Caco-2 (cell line): Measurements from ENCODE around the gene RPL22. TPM values are rescaled to one million over a fixed set of nuclear protein-coding genes. Genes with fewer than 3 reads are reported as not detected.

Source experiments
- Bru-seq: library from RNA; stranded (reverse); fragments of 400-500 nt; gene quantifications from one replicate; lab custom pipeline; 2021; lab: Mats Ljungman, UMichigan
- BruChase-seq, 2 experiments: library from RNA; stranded (reverse); fragments of 400-500 nt; gene quantifications; one replicate each; lab custom pipeline; 2021; lab: Mats Ljungman, UMichigan
- BruUV-seq: library from RNA; stranded (reverse); fragments of 400-500 nt; replicated peaks from 2 replicates; lab custom pipeline; 2021; lab: Mats Ljungman, UMichigan
- CTCF ChIA-PET: fragments of 300-600 bp; sonication (Branson Sonifier 250); formaldehyde crosslinking; loops from one replicate; lab custom pipeline; 2022; ENCODE audit warnings: antibody characterized with exemption; lab: Charles Lee
- POLR2A ChIA-PET: fragments of 300-600 bp; sonication (Branson Sonifier 250); formaldehyde crosslinking; loops from one replicate; lab custom pipeline; 2022; ENCODE audit warnings: antibody characterized with exemption; lab: Charles Lee
- DNase-seq, 2 experiments: peaks; one replicate each; pipeline versions ENCODE4 v3.0.0 to v3.0.0-alpha.2; 2020 to 2022
- H3K27me3 ChIP-seq: replicated peaks from 2 replicates; pipeline ENCODE4 v1.6.0; 2011; ENCODE audit warnings: low read length; ENCODE audit not compliant: control insufficient read depth, insufficient read depth
- H3K36me3 ChIP-seq: 2 replicates; pipeline ENCODE4 v1.5.1; 2011; ENCODE audit warnings: low read length; ENCODE audit not compliant: control insufficient read depth, insufficient read depth
- H3K4me1 ChIP-seq: fragments of 250-450 bp; sonication (Bioruptor Pico); 2 replicates; pipeline ENCODE4 v1.5.1; 2020; ENCODE audit warnings: mild to moderate bottlenecking
- H3K4me3 ChIP-seq: 2 replicates; pipeline ENCODE4 v1.5.1; 2011; ENCODE audit warnings: low read depth, mild to moderate bottlenecking, control low read depth, low read length
- H3K9me3 ChIP-seq: fragments of 250-450 bp; sonication (Bioruptor Pico); 2 replicates; pipeline ENCODE4 v1.5.1; 2020; ENCODE audit warnings: mild to moderate bottlenecking, moderate library complexity
- H3K27ac Mint-ChIP-seq: one replicate; pipeline ENCODE4 v1.8.0; 2022; ENCODE audit warnings: mixed read lengths; ENCODE audit not compliant: unreplicated experiment
- H3K27me3 Mint-ChIP-seq: one replicate; pipeline ENCODE4 v1.8.0; 2022; ENCODE audit warnings: mixed read lengths; ENCODE audit not compliant: insufficient read depth, unreplicated experiment
- H3K36me3 Mint-ChIP-seq: one replicate; pipeline ENCODE4 v1.8.0; 2022; ENCODE audit warnings: mild to moderate bottlenecking, mixed read lengths; ENCODE audit not compliant: insufficient read depth, unreplicated experiment
- H3K4me1 Mint-ChIP-seq: one replicate; pipeline ENCODE4 v1.8.0; 2022; ENCODE audit warnings: low read depth, mixed read lengths; ENCODE audit not compliant: unreplicated experiment
- H3K4me3 Mint-ChIP-seq: one replicate; pipeline ENCODE4 v1.8.0; 2022; ENCODE audit warnings: mild to moderate bottlenecking, moderate library complexity, mixed read lengths; ENCODE audit not compliant: unreplicated experiment
- H3K9me3 Mint-ChIP-seq: one replicate; pipeline ENCODE4 v1.8.0; 2022; ENCODE audit warnings: mixed read lengths; ENCODE audit not compliant: unreplicated experiment
- CTCF ChIP-seq, 2 experiments: fragments of 200-600 bp in 1 of 2; IDR thresholded peaks; 1 replicate in 1 of 2; 2 replicates in 1 of 2; pipeline versions ENCODE4 v1.5.1 to v1.8.0; 2011 to 2022; ENCODE audit warnings: antibody characterized with exemption in 1 of 2, control low read depth in 1 of 2, inconsistent platforms in 1 of 2, low read depth in 1 of 2, low read length in 1 of 2, mild to moderate bottlenecking in 1 of 2, moderate library complexity in 1 of 2; ENCODE audit not compliant: insufficient read depth in 1 of 2, severe bottlenecking in 1 of 2, unreplicated experiment in 1 of 2
- intact Hi-C: fragments of 100-400 bp; cut with micrococcal nuclease; formaldehyde crosslinking; loops from one replicate; pipeline ENCODE4 v1.10.0; 2022; ENCODE audit not compliant: unreplicated experiment
- long read RNA-seq: library from polyadenylated mRNA; stranded (forward); transcript quantifications from one replicate; pipeline ENCODE4 v2.0.0, GENCODE V29; 2022
- total RNA-seq: library from RNA; stranded (reverse); gene quantifications from 2 replicates; pipeline ENCODE4 v1.2.3, GENCODE V29; 2022

The RPL22 gene
- total RNA-seq (406 and 418 TPM in 2 replicates), Bru-seq, nascent RNA (percentile 98 among the genes with signal in this experiment), BruChase-seq, experiment 1, labeled RNA remaining after a 2-hour chase (percentile 99 among the genes with signal in this experiment), BruChase-seq, experiment 2, labeled RNA remaining after a 6-hour chase (percentile 99 among the genes with signal in this experiment)
- long read RNA-seq, transcript RPL22-201 (4 exons, 2,078 nt) = major isoform, 139 of 191 reads
- long read RNA-seq, transcript RPL22-206 (3 exons, 2,279 nt) = minor isoform, 10 of 191 reads
- long read RNA-seq, partial matches to known transcripts = 26 of 191 reads
- long read RNA-seq, other reads (novel, unspliced or antisense) = 13 of 191 reads

- Histone ChIP-seq H3K36me3 (no peaks in the 10 kb centered on the region; the same call in 1 of the 2 replicates), H3K4me1 (peaks cover 14% of the 10 kb centered on the region), H3K27me3 (no peaks in the 10 kb centered on the region), H3K9me3 (no peaks in the 10 kb centered on the region), H3K4me3 (peak within 1 kb of the TSS; percentile 87)
- Mint-ChIP-seq H3K4me1 (peaks cover 18% of the 10 kb centered on the region), H3K27ac (peak within 1 kb of the TSS; percentile 95), H3K36me3 (peaks cover 47% of the 10 kb centered on the region), H3K27me3 (no peaks in the 10 kb centered on the region), H3K4me3 (peak within 1 kb of the TSS; percentile 83), H3K9me3 (no peaks in the 10 kb centered on the region)
- CTCF ChIA-PET = interaction anchor here (0.6 kb wide), 1 partner anchor 42 kb away, joined by 3 read pairs; no protein-coding TSS in a partner anchor
- peak; percentile 95 to 98 for DNase-seq
- intact Hi-C loops = loop anchor here (5.0 kb wide), 1 partner anchor 38 kb away; the partner anchor contains the start of gene ICMT
- TSS peak; percentile 59 for BruUV-seq
- no peak for TF ChIP-seq CTCF (IDR thresholded peaks at IDR 0.05; ENCODE audit: insufficient read depth in 1 of 2, low read depth in 1 of 2, low read length in 1 of 2, severe bottlenecking in 1 of 2, unreplicated experiment in 1 of 2)
- POLR2A ChIA-PET = no interaction called here
Measured at GRCh38 chr1:6199298-6200187, at the start of gene RPL22. RPL22 (minus strand) TSS chr1:6199595; CDS start chr1:6199573, 22 bp downstream.

- BruUV-seq = no TSS peak
- Mint-ChIP-seq H3K4me3 (peak overlapping the region; percentile 9), H3K9me3 (no peaks in the 10 kb centered on the region), H3K36me3 (peaks cover 5% of the 10 kb centered on the region), H3K4me1 (no peaks in the 10 kb centered on the region), H3K27me3 (peaks cover 3% of the 10 kb centered on the region), H3K27ac (no peak overlapping the region)
- 0 out of 2 replicates have a peak, but pooled peaks cover 10% of the 10 kb centered on the region for H3K4me1 ChIP-seq
- no peaks in the 10 kb centered on the region for H3K9me3 ChIP-seq
- intact Hi-C loops = loop anchor here (5.0 kb wide), 1 partner anchor 244 kb away; the partner anchor contains the start of gene PLEKHG5
- H3K27me3 ChIP-seq = no peaks in the 10 kb centered on the region
- ChIA-PET CTCF (interaction anchor here (0.7 to 1.0 kb wide), 4 partner anchors 13 to 202 kb away, joined by 3 to 4 read pairs (median 4); partner anchors contain the start of gene GPR153), POLR2A (no interaction called here)
- H3K36me3 ChIP-seq = no peaks in the 10 kb centered on the region
- DNase-seq = no peak
- TF ChIP-seq CTCF (IDR thresholded peaks at IDR 0.05; ENCODE audit: insufficient read depth in 1 of 2, low read depth in 1 of 2, low read length in 1 of 2, severe bottlenecking in 1 of 2, unreplicated experiment in 1 of 2) = no peak
- H3K4me3 ChIP-seq = no peak overlapping the region
Measured at GRCh38 chr1:6248161-6248776, 48.9 kb upstream of the RPL22 start.
